Upper lobe of left lung (tissue), 4 donors: Measurements from ENCODE around the gene SLC66A2.

Experiments
- POLR2AphosphoS5 ChIP-seq, 2 donors: sonication (generic); formaldehyde crosslinking; IDR thresholded peaks; one replicate each; pipeline ENCODE4 v1.5.1; 2017; ENCODE audit warnings: antibody characterized with exemption in 2 of 2
- TF ChIP-seq, protein P1 (sequence below), 6 experiments: fragments of 450-650 bp in 4 of 6; fragments of 200-600 bp in 2 of 6; sonication (generic) in 2 of 6; IDR thresholded peaks; one replicate each; pipeline ENCODE4 v1.5.1; 2016 to 2019; ENCODE audit warnings: antibody characterized with exemption in 6 of 6

DNA sequence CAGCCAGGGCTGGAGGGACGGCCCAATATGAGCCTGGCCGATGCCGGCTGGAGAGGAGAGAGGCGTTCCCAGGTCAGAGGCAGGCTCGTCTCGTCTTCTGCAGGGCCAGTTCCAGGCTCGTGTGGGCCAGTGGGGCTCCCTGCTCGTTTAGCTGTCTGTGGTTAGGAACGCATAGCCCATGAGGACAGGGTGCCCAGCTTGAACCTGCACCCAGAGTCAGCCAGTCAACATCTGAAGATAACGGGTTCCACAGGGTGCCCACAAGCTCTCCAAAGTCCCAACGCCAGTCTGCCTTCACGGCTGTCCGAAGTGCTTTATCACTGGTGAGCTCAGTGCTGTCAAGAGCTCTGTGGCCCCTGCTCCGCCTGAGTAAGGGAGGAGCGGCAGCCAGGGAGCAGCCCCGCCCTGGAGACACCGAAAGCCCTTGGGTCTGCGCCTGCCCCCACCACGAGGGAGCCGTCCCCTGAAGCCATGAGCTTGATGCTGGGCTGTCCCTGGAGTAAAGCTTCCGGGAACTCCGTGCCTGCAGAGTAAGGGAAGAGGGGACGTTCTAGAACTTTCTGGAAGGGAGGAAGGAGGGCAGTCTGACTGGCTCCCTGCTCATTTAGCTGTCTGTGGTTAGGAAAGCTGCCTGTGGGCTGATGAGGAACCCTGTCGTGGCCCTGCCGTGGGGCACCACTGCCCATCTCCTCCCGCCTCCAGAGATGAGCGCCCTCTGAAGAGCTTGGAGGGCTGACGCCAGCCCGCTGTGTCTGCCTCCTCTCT is 10.3 kb upstream of the SLC66A2 start:
- TF ChIP-seq, protein P1, sequence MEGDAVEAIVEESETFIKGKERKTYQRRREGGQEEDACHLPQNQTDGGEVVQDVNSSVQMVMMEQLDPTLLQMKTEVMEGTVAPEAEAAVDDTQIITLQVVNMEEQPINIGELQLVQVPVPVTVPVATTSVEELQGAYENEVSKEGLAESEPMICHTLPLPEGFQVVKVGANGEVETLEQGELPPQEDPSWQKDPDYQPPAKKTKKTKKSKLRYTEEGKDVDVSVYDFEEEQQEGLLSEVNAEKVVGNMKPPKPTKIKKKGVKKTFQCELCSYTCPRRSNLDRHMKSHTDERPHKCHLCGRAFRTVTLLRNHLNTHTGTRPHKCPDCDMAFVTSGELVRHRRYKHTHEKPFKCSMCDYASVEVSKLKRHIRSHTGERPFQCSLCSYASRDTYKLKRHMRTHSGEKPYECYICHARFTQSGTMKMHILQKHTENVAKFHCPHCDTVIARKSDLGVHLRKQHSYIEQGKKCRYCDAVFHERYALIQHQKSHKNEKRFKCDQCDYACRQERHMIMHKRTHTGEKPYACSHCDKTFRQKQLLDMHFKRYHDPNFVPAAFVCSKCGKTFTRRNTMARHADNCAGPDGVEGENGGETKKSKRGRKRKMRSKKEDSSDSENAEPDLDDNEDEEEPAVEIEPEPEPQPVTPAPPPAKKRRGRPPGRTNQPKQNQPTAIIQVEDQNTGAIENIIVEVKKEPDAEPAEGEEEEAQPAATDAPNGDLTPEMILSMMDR (IDR thresholded peaks at IDR 0.05): no peak
- no peak for TF ChIP-seq POLR2AphosphoS5 (IDR thresholded peaks at IDR 0.05)
